ENCODE results near the gene KNL1.
"Not testable (repeated sequence)": the region's sequence is repeated elsewhere in the genome, so short reads cannot be mapped to it uniquely, and the experiment has no call there.

DNA sequence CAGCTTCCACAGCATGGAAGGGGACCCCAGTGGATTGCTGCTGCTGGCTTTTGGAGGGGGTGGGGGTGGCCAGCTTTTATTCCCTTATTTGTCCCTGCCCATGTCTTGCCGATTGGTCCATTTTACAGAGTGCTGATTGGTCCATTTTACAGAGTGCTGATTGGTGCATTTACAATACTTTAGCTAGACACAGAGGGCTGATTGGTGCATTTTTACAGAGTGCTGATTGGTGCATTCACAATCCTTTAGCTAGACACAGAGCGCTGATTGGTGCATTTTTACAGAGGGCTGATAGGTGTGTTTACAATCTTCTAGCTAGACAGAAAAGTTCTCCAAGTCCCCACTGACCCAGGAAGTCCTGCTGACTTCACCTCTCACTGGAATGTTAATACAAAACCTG lies 12.3 kb upstream of the KNL1 start:
- not testable (repeated sequence) for TF ChIP-seq POLR2AphosphoS5 (IDR thresholded peaks at IDR 0.05)
- TF ChIP-seq, protein P1, sequence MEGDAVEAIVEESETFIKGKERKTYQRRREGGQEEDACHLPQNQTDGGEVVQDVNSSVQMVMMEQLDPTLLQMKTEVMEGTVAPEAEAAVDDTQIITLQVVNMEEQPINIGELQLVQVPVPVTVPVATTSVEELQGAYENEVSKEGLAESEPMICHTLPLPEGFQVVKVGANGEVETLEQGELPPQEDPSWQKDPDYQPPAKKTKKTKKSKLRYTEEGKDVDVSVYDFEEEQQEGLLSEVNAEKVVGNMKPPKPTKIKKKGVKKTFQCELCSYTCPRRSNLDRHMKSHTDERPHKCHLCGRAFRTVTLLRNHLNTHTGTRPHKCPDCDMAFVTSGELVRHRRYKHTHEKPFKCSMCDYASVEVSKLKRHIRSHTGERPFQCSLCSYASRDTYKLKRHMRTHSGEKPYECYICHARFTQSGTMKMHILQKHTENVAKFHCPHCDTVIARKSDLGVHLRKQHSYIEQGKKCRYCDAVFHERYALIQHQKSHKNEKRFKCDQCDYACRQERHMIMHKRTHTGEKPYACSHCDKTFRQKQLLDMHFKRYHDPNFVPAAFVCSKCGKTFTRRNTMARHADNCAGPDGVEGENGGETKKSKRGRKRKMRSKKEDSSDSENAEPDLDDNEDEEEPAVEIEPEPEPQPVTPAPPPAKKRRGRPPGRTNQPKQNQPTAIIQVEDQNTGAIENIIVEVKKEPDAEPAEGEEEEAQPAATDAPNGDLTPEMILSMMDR (IDR thresholded peaks at IDR 0.05): not testable (repeated sequence)

Measured in breast epithelium (tissue), 3 donors.